ENCODE measurements around the gene SRC.

Gene SRC

GRCh38 chr20:37317316-37317715 lies 28.6 kb upstream of the SRC start:
- H3K4me2 ChIP-seq, result peak overlapping the region; percentile 81 to 90 (median 87)
- peak overlapping the region in 9 of 11 experiments; percentile 52 to 88 (median 79); a peak in 15 of 22 replicates for H3K27ac ChIP-seq
- H3K9ac ChIP-seq, result peak overlapping the region in 7 of 11 experiments; percentile 8 to 78 (median 61); a peak in 12 of 22 replicates

GRCh38 chr20:37317994-37318640 lies 27.8 kb upstream of the SRC start:
- Histone ChIP-seq H3K36me3 (peaks cover 7 to 57% (median 23%) of the 10 kb centered on the region in 11 experiments; a peak in 16 of 22 replicates), H3K27me3 (no peaks in the 10 kb centered on the region), H3K4me2 (peak overlapping the region; percentile 81 to 90 (median 87)), H4K20me1 (peaks cover 9 to 52% (median 22%) of the 10 kb centered on the region in 11 experiments; a peak in 15 of 22 replicates), H3K27ac (peak overlapping the region in 6 of 11 experiments; percentile 1 to 88 (median 84); a peak in 10 of 22 replicates), H3K4me1 (peaks cover 74 to 85% (median 81%) of the 10 kb centered on the region in 10 experiments), H3K4me3 (no peak overlapping the region), H3K9ac (peak overlapping the region in 4 of 11 experiments; percentile 61 to 78 (median 73); a peak in 3 of 22 replicates), H3K9me3 (replicated peaks in 1 of 11) (peaks cover 6 to 12% (median 8%) of the 10 kb centered on the region in 11 experiments)
- TF ChIP-seq Cebpa-rat (IDR thresholded peaks at IDR 0.05), result no peak

More at GRCh38 chr20:37317316-37317715, 28.6 kb upstream of the SRC start:
- Histone ChIP-seq H3K9me3 (replicated peaks in 1 of 11) (peaks cover 4 to 5% (median 4%) of the 10 kb centered on the region in 11 experiments), H3K27me3 (no peaks in the 10 kb centered on the region), H3K36me3 (peaks cover 15 to 62% (median 26%) of the 10 kb centered on the region in 11 experiments; a peak in 20 of 22 replicates), H4K20me1 (peaks cover 9 to 58% (median 27%) of the 10 kb centered on the region in 11 experiments; a peak in 15 of 22 replicates), H3K4me3 (no peak overlapping the region), H3K4me1 (peaks cover 74 to 89% (median 81%) of the 10 kb centered on the region in 10 experiments)
- TF ChIP-seq Cebpa-rat (IDR thresholded peaks at IDR 0.05), result no peak

GRCh38 chr20:37319151-37319671 lies 26.7 kb upstream of the SRC start:
- H3K36me3 ChIP-seq, result peaks cover 6 to 52% (median 23%) of the 10 kb centered on the region in 11 experiments; a peak in 15 of 22 replicates
- no peaks in the 10 kb centered on the region for H3K27me3 ChIP-seq

GRCh38 chr20:37323985-37324384 lies 22.0 kb upstream of the SRC start:
- peaks cover 6 to 12% (median 8%) of the 10 kb centered on the region in 11 experiments for H3K9me3 ChIP-seq (replicated peaks in 1 of 11)
- H3K36me3 ChIP-seq, result peaks cover 0 to 13% (median 0%) of the 10 kb centered on the region in 11 experiments; a peak in 1 of 22 replicates
- no peak overlapping the region for H3K9ac ChIP-seq
- H3K4me3 ChIP-seq, result no peak overlapping the region
- no peak overlapping the region for H3K27ac ChIP-seq
- H3K4me2 ChIP-seq, result peak overlapping the region in 2 of 11 experiments; percentile 3 to 4; a peak in 2 of 22 replicates
- H3K27me3 ChIP-seq, result no peaks in the 10 kb centered on the region
- TF ChIP-seq Cebpa-rat (IDR thresholded peaks at IDR 0.05), result no peak
- no peaks in the 10 kb centered on the region; a peak in 1 of 22 replicates for H4K20me1 ChIP-seq
- peaks cover 19 to 31% (median 26%) of the 10 kb centered on the region in 10 experiments for H3K4me1 ChIP-seq

More at GRCh38 chr20:37319151-37319671, 26.7 kb upstream of the SRC start:
- H4K20me1 ChIP-seq, result peaks cover under 1 to 41% (median 16%) of the 10 kb centered on the region in 11 experiments; a peak in 15 of 22 replicates
- H3K4me2 ChIP-seq, result peak overlapping the region in 10 of 11 experiments; percentile 24 to 90 (median 87); a peak in 12 of 22 replicates
- peaks cover 67 to 77% (median 73%) of the 10 kb centered on the region in 10 experiments for H3K4me1 ChIP-seq
- 0 out of 22 replicates have a peak overlapping the region, but pooled peaks of 1 of the 11 experiments have one; percentile 10 for H3K9ac ChIP-seq
- H3K27ac ChIP-seq, result peak overlapping the region in 1 of 11 experiments; percentile 88; a peak in 1 of 22 replicates
- no peak for TF ChIP-seq Cebpa-rat (IDR thresholded peaks at IDR 0.05)
- H3K9me3 ChIP-seq (replicated peaks in 1 of 11), result peaks cover 6 to 12% (median 8%) of the 10 kb centered on the region in 11 experiments
- H3K4me3 ChIP-seq, result no peak overlapping the region

GRCh38 chr20:37325206-37325605 lies 20.7 kb upstream of the SRC start:
- Histone ChIP-seq H3K36me3 (0 out of 22 replicates have a peak, but pooled peaks cover 0 to 4% (median 0%) of the 10 kb centered on the region in 11 experiments), H3K27me3 (no peaks in the 10 kb centered on the region), H3K9me3 (replicated peaks in 1 of 11) (peaks cover 6 to 12% (median 8%) of the 10 kb centered on the region in 11 experiments), H4K20me1 (no peaks in the 10 kb centered on the region), H3K4me3 (no peak overlapping the region), H3K27ac (no peak overlapping the region), H3K4me1 (peaks cover 7 to 20% (median 14%) of the 10 kb centered on the region in 10 experiments), H3K9ac (no peak overlapping the region), H3K4me2 (no peak overlapping the region)
- TF ChIP-seq Cebpa-rat (IDR thresholded peaks at IDR 0.05), result no peak

- Histone ChIP-seq H3K9ac (no peak overlapping the region), H3K9me3 (replicated peaks in 1 of 11) (peaks cover 6 to 12% (median 8%) of the 10 kb centered on the region in 11 experiments), H4K20me1 (no peaks in the 10 kb centered on the region; a peak in 1 of 22 replicates), H3K27ac (no peak overlapping the region), H3K4me1 (peaks cover 0 to 6% (median 2%) of the 10 kb centered on the region in 10 experiments; a peak in 7 of 20 replicates), H3K27me3 (no peaks in the 10 kb centered on the region), H3K4me2 (no peak overlapping the region), H3K4me3 (no peak overlapping the region), H3K36me3 (0 out of 22 replicates have a peak, but pooled peaks cover 0 to 4% (median 0%) of the 10 kb centered on the region in 11 experiments)
- no peak for TF ChIP-seq Cebpa-rat (IDR thresholded peaks at IDR 0.05)
Observed at GRCh38 chr20:37326666-37327065, 19.3 kb upstream of the SRC start.

GRCh38 chr20:37327748-37328147 lies 18.2 kb upstream of the SRC start:
- Histone ChIP-seq H3K27me3 (no peaks in the 10 kb centered on the region), H3K4me3 (no peak overlapping the region), H4K20me1 (no peaks in the 10 kb centered on the region; a peak in 1 of 22 replicates), H3K9ac (no peak overlapping the region), H3K4me2 (no peak overlapping the region), H3K4me1 (peaks cover 0 to 14% (median 5%) of the 10 kb centered on the region in 10 experiments; a peak in 11 of 20 replicates), H3K9me3 (replicated peaks in 1 of 11) (peaks cover 0 to 3% (median 0%) of the 10 kb centered on the region in 11 experiments; a peak in 4 of 22 replicates), H3K27ac (no peak overlapping the region), H3K36me3 (no peaks in the 10 kb centered on the region)
- no peak for TF ChIP-seq Cebpa-rat (IDR thresholded peaks at IDR 0.05)

GRCh38 chr20:37328149-37328945 lies 17.6 kb upstream of the SRC start:
- Histone ChIP-seq H3K4me2 (no peak overlapping the region), H4K20me1 (no peaks in the 10 kb centered on the region; a peak in 1 of 22 replicates), H3K4me1 (peaks cover 0 to 20% (median 5%) of the 10 kb centered on the region in 10 experiments; a peak in 16 of 20 replicates)

More at GRCh38 chr20:37328149-37328945, 17.6 kb upstream of the SRC start:
- TF ChIP-seq Cebpa-rat (IDR thresholded peaks at IDR 0.05), result no peak
- Histone ChIP-seq H3K27ac (no peak overlapping the region), H3K9me3 (replicated peaks in 1 of 11) (no peaks in the 10 kb centered on the region), H3K4me3 (no peak overlapping the region), H3K36me3 (no peaks in the 10 kb centered on the region), H3K9ac (no peak overlapping the region), H3K27me3 (no peaks in the 10 kb centered on the region)

Data from BLaER1 treated with 17β-estradiol and CSF1 and Interleukin-3, amounts not matched to agents 10 nM and 100 nM (cell line).